Panc1 (cell line): ENCODE data around the gene MPRIP. TPM values are rescaled to one million over a fixed set of nuclear protein-coding genes. Genes with fewer than 3 reads are reported as not detected.

ENCODE experiments used
- ATAC-seq: fragments of 200-7000 bp; cut with Tn5 transposase; 2 replicates; pipeline ENCODE4 v1.9.1; 2020; ENCODE audit warnings: mild to moderate bottlenecking, moderate library complexity
- BruUV-seq: library from RNA; stranded (reverse); fragments of 400-500 nt; replicated peaks from 2 replicates; lab custom pipeline; 2021; lab: Mats Ljungman, UMichigan
- CTCF ChIA-PET: fragments of 300-600 bp; sonication (Branson Sonifier 250); formaldehyde crosslinking; loops from one replicate; lab custom pipeline; 2022; ENCODE audit warnings: antibody characterized with exemption; lab: Charles Lee
- POLR2A ChIA-PET: fragments of 300-600 bp; sonication (Branson Sonifier 250); formaldehyde crosslinking; loops from one replicate; lab custom pipeline; 2022; ENCODE audit warnings: antibody characterized with exemption; lab: Charles Lee
- DNase-seq: peaks from one replicate; pipeline ENCODE4 v3.0.0-alpha.2; 2010; ENCODE audit warnings: low read depth, low spot score
- H3K27ac ChIP-seq: 2 replicates; pipeline ENCODE4 v1.5.1; 2011; ENCODE audit warnings: mild to moderate bottlenecking, low read length, inconsistent platforms
- H3K27me3 ChIP-seq: fragments of 200-500 bp; sonication (Bioruptor generic); 2 replicates; pipeline ENCODE4 v1.6.0; 2014; ENCODE audit warnings: low read length, inconsistent platforms; ENCODE audit not compliant: control insufficient read depth, insufficient read depth
- H3K36me3 ChIP-seq: fragments of 200-500 bp; sonication (Bioruptor generic); 2 replicates; pipeline ENCODE4 v1.5.1; 2014; ENCODE audit warnings: inconsistent platforms, mild to moderate bottlenecking, low read length, moderate library complexity; ENCODE audit not compliant: control insufficient read depth, insufficient read depth
- H3K4me1 ChIP-seq: 2 replicates; pipeline ENCODE4 v1.5.1; 2011; ENCODE audit warnings: inconsistent platforms, mild to moderate bottlenecking, low read length, moderate library complexity; ENCODE audit not compliant: control insufficient read depth, insufficient read depth
- H3K4me3 ChIP-seq, 2 experiments: 2 replicates each; pipeline ENCODE4 v1.5.1; 2011 to 2012; ENCODE audit warnings: low read depth in 2 of 2, low read length in 2 of 2, mild to moderate bottlenecking in 2 of 2, inconsistent platforms in 1 of 2, moderate library complexity in 1 of 2
- H3K9me3 ChIP-seq: fragments of 200-500 bp; sonication (Bioruptor generic); 2 replicates; pipeline ENCODE4 v1.5.1; 2014; ENCODE audit warnings: low read depth, mild to moderate bottlenecking, inconsistent platforms, low read length, moderate library complexity; ENCODE audit not compliant: control insufficient read depth, insufficient read depth
- POLR2AphosphoS5 ChIP-seq: IDR thresholded peaks from 2 replicates; pipeline ENCODE4 v1.6.1; 2012; ENCODE audit warnings: mild to moderate bottlenecking, low read depth, low read length, moderate library complexity
- SIN3A ChIP-seq: IDR thresholded peaks from 2 replicates; pipeline ENCODE4 v1.6.1; 2012; ENCODE audit warnings: low read depth, mild to moderate bottlenecking, low read length, moderate library complexity, borderline replicate concordance; ENCODE audit not compliant: insufficient read depth
- TCF7L2 ChIP-seq: IDR thresholded peaks from 2 replicates; pipeline ENCODE4 v1.6.1; 2011; ENCODE audit warnings: mild to moderate bottlenecking, low read depth, low read length, inconsistent platforms
- in situ Hi-C: cut with HindIII; loops from 2 replicates; pipeline ENCODE4 v1.10.0; 2016; ENCODE audit warnings: low sequenced_read_pairs, low pct_unique_long_range_greater_than_20kb
- intact Hi-C: fragments of 100-400 bp; cut with micrococcal nuclease; formaldehyde crosslinking; loops from one replicate; pipeline ENCODE4 v1.10.0; 2022; ENCODE audit not compliant: unreplicated experiment
- total RNA-seq: library from RNA; stranded (reverse); gene quantifications from one replicate; pipeline ENCODE4 v1.2.1, GENCODE V29; 2021; ENCODE audit not compliant: unreplicated experiment
- TF ChIP-seq, protein P1 (sequence below): fragments of 450-650 bp; IDR thresholded peaks from 2 replicates; pipeline ENCODE4 v1.5.1; 2017; ENCODE audit warnings: mild to moderate bottlenecking
- TF ChIP-seq, protein P2 (sequence below), 2 experiments: IDR thresholded peaks; 2 replicates each; pipeline ENCODE4 v1.6.1; 2011 to 2012; ENCODE audit warnings: low read depth in 2 of 2, control low read depth in 1 of 2, low read length in 1 of 2, mild to moderate bottlenecking in 1 of 2, moderate library complexity in 1 of 2; ENCODE audit not compliant: insufficient read depth in 1 of 2

The MPRIP gene
- total RNA-seq, 1 experiment from 2014 or later = 155 TPM

DNA sequence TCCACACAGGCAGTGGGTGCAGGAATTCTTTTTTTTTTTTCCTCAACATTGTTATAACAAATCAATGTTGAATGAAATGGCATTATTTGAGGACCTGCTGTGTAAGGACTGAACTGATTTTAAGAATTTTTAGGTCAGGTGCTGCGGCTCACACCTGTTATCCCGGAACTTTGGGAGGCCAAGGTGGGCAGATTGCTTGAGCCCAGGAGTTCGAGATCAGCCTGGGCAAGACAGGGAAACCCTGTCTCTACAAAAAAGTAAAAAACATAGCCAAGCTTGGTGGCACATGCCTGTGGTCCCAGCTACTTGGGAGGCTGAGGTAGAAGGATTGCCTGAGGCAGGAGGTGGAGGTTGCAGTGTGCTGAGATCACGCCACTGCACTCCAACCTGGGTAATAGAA is 12.4 kb downstream of the MPRIP start:
- in situ Hi-C loops (no loop called here), intact Hi-C loops (no loop called here)
- no peaks in the 10 kb centered on the region for H3K36me3 ChIP-seq

DNA sequence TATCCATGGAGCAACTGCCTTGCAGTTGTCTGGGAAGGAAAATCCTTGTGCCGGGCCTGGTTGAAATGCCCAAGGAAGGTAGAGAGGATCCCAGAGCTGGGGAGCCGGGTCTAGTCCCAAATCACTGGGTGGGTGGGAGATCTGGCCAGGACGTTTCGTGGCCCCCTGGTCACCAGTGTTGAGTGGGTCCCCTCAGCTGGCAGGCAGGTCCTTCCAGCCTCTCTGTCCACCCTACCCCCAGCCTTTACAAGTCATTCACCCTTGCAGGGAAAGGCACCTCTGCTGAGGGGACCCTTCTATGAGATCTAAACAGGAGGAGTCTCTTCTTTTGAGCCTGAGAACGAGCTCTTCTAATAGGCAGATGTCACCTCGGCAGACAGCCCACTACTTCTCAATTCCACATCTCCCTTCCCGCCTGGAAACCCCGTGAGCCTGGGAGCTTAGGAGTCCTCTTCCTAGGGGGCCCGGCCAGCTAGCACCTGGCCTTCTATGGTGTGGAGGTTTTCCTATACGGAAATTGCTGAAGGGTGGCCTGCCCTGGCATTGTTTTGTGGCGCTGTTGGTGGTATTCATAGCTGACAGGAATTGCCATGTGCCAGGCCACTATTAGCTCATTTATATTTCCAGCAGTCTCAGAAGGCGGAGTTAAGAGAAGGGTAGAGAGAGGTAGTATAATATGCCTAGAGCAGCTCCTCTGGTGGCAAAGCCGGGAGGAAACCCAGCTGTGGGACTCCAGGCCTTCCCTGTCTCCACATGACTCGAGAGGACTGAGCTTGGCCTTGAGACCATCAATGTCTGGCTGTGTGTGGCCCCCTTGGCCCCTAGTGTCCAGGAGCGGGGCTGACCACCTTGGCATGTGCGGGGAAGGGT is 13.3 kb downstream of the MPRIP start:
- Histone ChIP-seq H3K27me3 (no peaks in the 10 kb centered on the region), H3K36me3 (no peaks in the 10 kb centered on the region), H3K4me3 (no peak overlapping the region), H3K4me1 (peaks cover 4% of the 10 kb centered on the region), H3K9me3 (no peaks in the 10 kb centered on the region), H3K27ac (no peak overlapping the region)
- in situ Hi-C loops = no loop called here
- no TSS peak for BruUV-seq
- ChIA-PET CTCF (no interaction called here), POLR2A (no interaction called here)
- TF ChIP-seq, protein P1, sequence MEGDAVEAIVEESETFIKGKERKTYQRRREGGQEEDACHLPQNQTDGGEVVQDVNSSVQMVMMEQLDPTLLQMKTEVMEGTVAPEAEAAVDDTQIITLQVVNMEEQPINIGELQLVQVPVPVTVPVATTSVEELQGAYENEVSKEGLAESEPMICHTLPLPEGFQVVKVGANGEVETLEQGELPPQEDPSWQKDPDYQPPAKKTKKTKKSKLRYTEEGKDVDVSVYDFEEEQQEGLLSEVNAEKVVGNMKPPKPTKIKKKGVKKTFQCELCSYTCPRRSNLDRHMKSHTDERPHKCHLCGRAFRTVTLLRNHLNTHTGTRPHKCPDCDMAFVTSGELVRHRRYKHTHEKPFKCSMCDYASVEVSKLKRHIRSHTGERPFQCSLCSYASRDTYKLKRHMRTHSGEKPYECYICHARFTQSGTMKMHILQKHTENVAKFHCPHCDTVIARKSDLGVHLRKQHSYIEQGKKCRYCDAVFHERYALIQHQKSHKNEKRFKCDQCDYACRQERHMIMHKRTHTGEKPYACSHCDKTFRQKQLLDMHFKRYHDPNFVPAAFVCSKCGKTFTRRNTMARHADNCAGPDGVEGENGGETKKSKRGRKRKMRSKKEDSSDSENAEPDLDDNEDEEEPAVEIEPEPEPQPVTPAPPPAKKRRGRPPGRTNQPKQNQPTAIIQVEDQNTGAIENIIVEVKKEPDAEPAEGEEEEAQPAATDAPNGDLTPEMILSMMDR = no peak
- TF ChIP-seq SIN3A = no peak
- TF ChIP-seq POLR2AphosphoS5 = no peak
- TF ChIP-seq, protein P2, sequence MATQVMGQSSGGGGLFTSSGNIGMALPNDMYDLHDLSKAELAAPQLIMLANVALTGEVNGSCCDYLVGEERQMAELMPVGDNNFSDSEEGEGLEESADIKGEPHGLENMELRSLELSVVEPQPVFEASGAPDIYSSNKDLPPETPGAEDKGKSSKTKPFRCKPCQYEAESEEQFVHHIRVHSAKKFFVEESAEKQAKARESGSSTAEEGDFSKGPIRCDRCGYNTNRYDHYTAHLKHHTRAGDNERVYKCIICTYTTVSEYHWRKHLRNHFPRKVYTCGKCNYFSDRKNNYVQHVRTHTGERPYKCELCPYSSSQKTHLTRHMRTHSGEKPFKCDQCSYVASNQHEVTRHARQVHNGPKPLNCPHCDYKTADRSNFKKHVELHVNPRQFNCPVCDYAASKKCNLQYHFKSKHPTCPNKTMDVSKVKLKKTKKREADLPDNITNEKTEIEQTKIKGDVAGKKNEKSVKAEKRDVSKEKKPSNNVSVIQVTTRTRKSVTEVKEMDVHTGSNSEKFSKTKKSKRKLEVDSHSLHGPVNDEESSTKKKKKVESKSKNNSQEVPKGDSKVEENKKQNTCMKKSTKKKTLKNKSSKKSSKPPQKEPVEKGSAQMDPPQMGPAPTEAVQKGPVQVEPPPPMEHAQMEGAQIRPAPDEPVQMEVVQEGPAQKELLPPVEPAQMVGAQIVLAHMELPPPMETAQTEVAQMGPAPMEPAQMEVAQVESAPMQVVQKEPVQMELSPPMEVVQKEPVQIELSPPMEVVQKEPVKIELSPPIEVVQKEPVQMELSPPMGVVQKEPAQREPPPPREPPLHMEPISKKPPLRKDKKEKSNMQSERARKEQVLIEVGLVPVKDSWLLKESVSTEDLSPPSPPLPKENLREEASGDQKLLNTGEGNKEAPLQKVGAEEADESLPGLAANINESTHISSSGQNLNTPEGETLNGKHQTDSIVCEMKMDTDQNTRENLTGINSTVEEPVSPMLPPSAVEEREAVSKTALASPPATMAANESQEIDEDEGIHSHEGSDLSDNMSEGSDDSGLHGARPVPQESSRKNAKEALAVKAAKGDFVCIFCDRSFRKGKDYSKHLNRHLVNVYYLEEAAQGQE (IDR thresholded peaks at IDR 0.05; ENCODE audit: insufficient read depth in 1 of 2, low read depth in 2 of 2, low read length in 1 of 2) = no peak
- no peak for TF ChIP-seq TCF7L2
- intact Hi-C loops = no loop called here
- ATAC-seq (no peak), DNase-seq (no peak)

More for the DNA sequence above, 12.4 kb downstream of the MPRIP start:
- H3K4me1 ChIP-seq = peaks cover 4% of the 10 kb centered on the region
- no peaks in the 10 kb centered on the region for H3K27me3 ChIP-seq
- ChIA-PET CTCF (no interaction called here), POLR2A (no interaction called here)
- H3K4me3 ChIP-seq = no peak overlapping the region
- no peaks in the 10 kb centered on the region for H3K9me3 ChIP-seq
- DNase-seq (no peak), ATAC-seq (no peak)
- TF ChIP-seq POLR2AphosphoS5 = no peak
- no TSS peak for BruUV-seq
- H3K27ac ChIP-seq = no peak overlapping the region

DNA sequence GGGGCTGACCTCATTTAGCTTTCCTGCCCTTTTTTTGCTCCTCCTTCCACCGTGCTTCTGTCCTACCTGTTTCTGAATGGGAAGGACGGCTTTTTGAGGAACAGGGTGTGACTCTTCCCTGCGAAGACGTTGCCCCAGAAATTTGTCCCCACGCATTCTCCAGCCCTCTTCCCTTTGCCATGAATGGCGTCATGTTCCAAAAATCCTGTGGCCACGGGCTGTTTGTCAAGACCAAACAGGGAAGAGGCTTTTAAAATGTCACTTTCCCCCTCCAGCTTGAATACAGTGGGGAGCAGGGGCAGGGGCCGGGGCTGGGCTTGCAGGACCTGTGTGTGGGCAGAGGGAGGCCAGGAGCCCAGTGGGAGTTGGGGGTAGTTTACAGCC is 13.9 kb downstream of the MPRIP start:
- DNase-seq = no peak
- ChIA-PET POLR2A (no interaction called here), CTCF (no interaction called here)
- Histone ChIP-seq H3K9me3 (no peaks in the 10 kb centered on the region), H3K27ac (no peak overlapping the region), H3K4me1 (peaks cover 4% of the 10 kb centered on the region), H3K4me3 (no peak overlapping the region), H3K36me3 (no peaks in the 10 kb centered on the region), H3K27me3 (no peaks in the 10 kb centered on the region)
- TF ChIP-seq TCF7L2 (no peak), POLR2AphosphoS5 (no peak), SIN3A (no peak)
- TF ChIP-seq, protein P1 = no peak
- TF ChIP-seq, protein P2 (IDR thresholded peaks at IDR 0.05; ENCODE audit: insufficient read depth in 1 of 2, low read depth in 2 of 2, low read length in 1 of 2) = no peak
- no TSS peak for BruUV-seq
- ATAC-seq = no peak
- intact Hi-C loops = no loop called here
- in situ Hi-C loops = no loop called here
